ENCODE results near the gene TNFAIP2.

Gene TNFAIP2

DNA sequence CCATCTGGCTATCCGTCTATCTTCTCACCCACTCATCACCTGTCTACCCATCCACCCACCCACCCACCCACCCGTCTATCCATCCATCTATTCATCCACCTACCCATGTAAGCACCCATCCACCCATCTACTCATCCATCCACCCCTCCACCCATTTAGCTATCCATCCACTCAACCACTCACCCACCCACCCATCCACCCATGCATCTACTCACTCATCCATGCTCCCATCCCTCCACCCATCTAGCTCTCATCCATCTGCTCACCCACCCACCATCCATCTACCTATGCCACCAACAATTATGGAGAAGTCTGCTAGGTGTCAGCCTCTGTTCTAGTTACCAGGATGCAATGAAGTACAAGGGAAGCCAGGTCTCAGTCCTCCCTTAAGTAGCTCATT lies 11.1 kb downstream of the TNFAIP2 start:
- DNase-seq (ENCODE audit: low spot score) = no peak

GRCh38 chr14:103134919-103135318 lies 11.7 kb downstream of the TNFAIP2 start:
- no peak for DNase-seq (ENCODE audit: low spot score)

DNA sequence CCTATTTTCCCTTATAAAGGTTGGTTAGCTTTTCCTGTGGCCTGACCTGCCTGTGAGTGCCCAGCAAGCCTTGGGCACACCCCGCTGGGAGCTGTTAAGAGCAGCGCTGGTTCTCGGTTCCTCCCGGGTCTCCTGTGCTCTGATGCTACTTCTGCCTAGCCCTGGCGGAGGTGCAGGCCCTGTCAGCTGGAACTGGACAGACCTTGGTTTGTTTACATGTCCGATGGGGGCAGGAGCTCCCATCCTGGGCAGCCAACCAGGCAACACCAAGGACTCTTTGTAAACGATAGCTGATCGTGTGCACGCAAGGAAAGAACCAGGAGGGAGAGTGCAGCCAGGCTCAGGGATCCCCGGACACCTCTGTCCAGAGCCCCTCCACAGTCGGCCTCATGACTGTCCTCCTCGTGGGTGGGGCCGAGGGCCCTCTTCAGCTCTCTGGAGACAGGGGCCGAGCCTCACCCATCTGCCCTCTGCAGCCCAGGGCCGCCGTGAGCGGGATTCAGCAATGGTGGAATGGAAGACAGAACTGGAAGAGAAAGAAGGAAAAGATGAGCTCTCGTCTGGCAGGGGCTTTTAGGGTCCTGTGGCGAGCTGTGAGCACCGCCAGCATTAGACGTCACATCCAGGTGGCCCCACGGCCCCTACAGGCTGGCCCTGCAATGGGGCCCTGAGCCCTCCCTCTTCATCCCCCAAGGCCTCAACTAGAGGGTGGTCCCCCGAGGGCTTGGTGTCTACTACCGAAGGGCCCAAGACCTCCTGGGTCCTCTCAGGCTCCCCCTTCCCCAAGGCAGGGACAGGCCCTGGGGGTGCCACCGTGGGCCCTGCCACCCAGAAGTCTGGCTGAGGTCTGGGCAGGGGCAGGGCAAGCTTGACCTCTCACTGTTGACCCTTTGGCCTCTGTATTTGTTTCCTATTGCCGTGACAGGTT lies 12.3 kb downstream of the TNFAIP2 start:
- no peak for DNase-seq (ENCODE audit: low spot score)

GRCh38 chr14:103136388-103137271 lies 13.4 kb downstream of the TNFAIP2 start:
- no peak for DNase-seq (ENCODE audit: low spot score)

GRCh38 chr14:103137689-103138300 lies 14.5 kb downstream of the TNFAIP2 start:
- DNase-seq (ENCODE audit: low spot score) = no peak

GRCh38 chr14:103138301-103139131 lies 15.3 kb downstream of the TNFAIP2 start:
- no peak for DNase-seq (ENCODE audit: low spot score)

- no peak for DNase-seq (ENCODE audit: low spot score)
These were observed 16.1 kb downstream of the TNFAIP2 start for GRCh38 chr14:103139132-103140025.

- DNase-seq (ENCODE audit: low spot score) = no peak
These were observed 17.3 kb downstream of the TNFAIP2 start for GRCh38 chr14:103140316-103141109.

DNA sequence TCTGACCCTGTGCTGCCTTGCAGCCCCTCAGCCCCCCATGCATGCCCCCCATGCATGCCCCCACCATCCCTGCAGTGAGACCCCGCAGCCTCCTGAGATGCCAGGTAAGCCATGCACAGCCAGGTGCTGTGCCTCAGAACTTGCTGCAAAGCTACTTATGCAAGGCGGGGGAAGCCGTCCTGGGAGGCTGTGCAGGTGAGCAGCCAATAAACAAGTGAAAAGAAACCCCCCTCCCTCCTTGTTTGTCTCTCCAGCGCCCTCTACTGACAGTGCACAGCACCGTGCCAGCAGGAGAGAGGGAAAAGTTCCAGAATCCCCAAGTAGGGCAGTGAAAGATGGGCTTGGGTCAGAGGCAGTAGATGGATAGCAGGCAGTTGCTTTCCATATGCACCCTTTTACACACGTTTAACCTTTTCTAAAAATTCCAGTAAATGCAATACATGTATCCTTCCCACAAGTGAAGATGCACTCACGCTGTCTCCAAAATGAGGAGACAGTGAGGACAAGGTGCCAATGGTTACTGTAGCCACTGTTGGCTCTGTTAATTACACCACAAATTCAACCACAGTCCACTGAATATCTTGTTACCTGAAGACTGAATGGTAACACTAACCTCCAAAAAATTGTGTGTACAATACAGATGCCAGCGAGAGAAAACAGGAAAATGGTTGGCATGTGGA lies 18.0 kb downstream of the TNFAIP2 start:
- no peak for DNase-seq (ENCODE audit: low spot score)

- DNase-seq (ENCODE audit: low spot score) = no peak
These were observed 18.8 kb downstream of the TNFAIP2 start for GRCh38 chr14:103142026-103142425.

DNA sequence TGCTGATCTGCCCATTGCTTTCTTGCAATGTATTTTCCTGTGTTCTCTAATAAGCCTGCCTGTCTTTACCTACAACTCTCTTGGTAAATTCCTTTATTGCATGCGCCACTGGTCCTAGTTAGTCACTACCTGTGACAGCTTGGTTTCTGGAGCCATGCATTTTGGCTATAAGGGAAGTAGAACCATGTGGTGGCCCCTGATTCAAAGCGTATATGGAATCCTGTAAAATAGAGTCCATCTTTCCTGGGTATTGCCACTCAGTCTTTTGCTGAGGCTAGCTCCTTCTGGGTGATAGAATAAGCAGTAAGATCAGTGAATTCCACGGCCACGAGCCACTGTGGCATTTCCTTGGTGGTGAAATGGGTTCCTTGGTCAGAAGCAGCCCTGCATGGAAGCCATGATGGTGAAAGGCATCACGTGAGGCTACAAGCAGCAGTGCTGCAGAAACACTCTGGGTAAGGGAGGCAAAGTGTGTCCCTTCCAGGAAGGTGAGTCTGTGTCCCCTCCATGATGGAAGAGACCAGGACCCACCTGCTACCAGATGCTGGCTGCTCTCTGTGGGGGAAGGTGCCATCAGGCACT lies 19.6 kb downstream of the TNFAIP2 start:
- DNase-seq (ENCODE audit: low spot score) = no peak

DNA sequence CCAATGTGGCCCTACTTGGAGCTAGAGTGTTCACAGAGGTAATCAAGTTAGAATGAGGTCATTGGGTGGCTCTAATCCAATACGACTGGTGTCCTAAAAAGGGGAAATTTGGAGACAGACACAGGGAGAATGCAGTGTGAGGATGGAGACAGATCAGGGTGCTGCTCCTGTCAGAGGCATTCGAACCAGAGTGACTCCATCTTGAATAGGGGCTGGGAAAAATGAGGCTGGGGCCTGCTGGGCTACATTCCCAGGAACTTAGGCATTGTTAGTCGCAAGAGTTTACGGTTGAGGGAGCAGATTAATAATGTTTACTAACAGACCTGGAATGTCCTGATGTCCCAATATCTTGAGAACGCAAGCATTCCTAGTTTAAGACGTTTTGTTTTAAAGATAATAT lies 20.2 kb downstream of the TNFAIP2 start:
- DNase-seq (ENCODE audit: low spot score) = no peak

DNA sequence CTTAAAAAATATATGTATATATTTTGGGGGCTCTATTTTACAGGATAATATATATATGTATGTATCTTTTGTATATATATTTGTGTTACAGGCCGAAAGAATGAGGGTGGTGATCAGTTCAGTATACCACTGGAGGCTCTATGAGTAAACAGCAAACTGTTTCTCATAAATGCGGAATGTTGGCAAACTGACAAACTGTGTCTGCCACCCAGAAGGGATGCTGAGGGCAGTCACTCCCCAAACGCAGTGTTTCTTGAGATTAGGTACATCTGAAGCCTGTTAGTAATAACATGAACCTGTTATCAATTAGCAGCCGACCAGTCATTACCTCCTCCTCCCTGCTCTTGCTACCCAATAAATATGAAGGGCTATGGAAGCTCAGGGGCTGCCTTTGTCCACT lies 20.8 kb downstream of the TNFAIP2 start:
- DNase-seq (ENCODE audit: low spot score) = no peak

- no peak for DNase-seq (ENCODE audit: low spot score)
These were observed 23.0 kb downstream of the TNFAIP2 start for GRCh38 chr14:103146141-103146709.

DNA sequence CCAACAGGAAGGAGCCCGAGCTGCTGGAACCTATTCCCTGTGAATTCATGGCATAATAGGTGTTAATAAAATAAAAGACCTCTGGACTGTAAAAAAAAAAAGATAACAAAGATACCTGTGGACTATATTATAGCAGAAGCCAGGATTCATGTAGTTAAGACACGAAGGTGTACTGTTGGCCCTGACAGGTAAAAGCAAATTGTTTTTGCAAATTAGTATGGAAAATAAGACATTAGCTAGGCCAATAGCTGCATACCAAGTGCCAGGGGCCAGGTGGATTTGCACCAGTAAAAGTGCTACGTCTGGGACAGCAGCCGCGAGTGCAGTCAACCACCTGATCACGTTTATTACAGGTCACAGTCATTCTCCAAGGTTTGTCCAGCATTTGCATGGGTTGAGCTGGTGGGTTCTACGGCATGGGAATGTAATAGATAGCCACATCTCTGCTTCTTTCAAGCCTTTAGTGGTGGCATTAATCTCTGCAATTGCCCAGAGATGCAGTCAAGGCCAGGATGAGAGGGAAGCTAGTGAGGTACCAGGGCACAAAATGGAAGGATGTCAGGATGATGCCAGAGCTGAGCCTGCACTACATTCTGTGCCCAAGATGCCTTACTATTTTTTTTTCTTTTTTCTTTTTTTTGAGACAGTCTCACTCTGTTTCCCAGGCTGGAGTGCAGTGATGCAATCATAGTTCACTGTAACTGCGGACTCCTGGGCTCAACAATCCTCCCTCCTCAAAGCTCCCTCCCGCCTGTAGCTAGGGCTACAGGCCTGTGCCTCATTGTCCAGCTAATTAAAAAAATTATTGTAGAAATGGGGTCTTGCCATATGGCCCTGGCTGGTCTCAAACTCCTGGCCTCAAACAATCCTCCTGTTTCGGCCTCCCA lies 26.3 kb downstream of the TNFAIP2 start:
- DNase-seq (ENCODE audit: low spot score) = no peak

DNA sequence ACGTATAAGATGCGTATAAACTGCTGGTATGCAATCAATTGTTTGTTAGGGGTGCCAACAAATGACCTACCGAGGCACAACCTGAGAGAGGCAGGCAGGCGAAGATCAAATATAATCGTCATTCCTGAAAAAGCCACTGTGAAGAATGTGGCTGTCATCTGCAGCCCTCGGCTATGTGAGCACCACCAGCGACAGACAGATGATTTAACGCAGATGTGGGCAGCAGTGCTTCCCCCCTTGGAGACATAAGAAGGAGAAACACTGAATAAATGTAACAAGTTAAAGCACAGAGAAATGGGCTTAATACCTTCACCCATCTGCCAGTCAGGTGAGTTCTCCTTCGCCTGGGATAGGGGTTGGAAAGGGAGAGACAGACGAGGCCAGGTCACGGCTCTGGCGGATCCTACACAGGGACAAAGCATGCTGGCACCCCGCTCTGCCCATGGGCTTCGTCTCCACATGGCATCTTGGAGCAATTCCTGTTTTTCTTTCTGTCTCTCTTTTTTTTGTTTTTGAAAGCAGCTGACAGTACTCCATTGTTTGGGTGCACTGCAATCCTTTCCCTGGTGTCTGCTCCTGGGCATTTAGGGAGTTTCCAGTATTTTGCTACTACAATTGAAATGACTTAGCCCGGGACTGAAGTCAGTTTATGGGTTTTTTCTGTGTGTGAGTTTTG lies 28.1 kb downstream of the TNFAIP2 start:
- DNase-seq (ENCODE audit: low spot score) = peak; percentile 51

- peak; percentile 52 for DNase-seq (ENCODE audit: low spot score)
These were observed 31.7 kb downstream of the TNFAIP2 start for GRCh38 chr14:103155010-103155409.

Measured in putamen (tissue), 1 donor.